IPS-NIHi11 (cell line): ENCODE results near the gene RAD51B.
A peak's percentile ranks its signal among the peaks of the same experiment; 100 is the strongest.
"Not testable (repeated sequence)": the region's sequence is repeated elsewhere in the genome, so short reads cannot be mapped to it uniquely, and the experiment has no call there.

Experiments used
- DNase-seq: peaks from one replicate; pipeline ENCODE4 v3.0.0; 2012; ENCODE audit warnings: mixed read lengths, low spot score

RAD51B gene

GRCh38 chr14:68212361-68212760 lies 392.8 kb downstream of the RAD51B start:
- no peak for DNase-seq

- no peak for DNase-seq
These were observed 394.9 kb downstream of the RAD51B start for GRCh38 chr14:68214431-68214830.

GRCh38 chr14:68215629-68216028 lies 396.1 kb downstream of the RAD51B start:
- DNase-seq: no peak

- no peak for DNase-seq
These were observed 396.5 kb downstream of the RAD51B start for GRCh38 chr14:68216079-68216478.

GRCh38 chr14:68216957-68217356 lies 397.4 kb downstream of the RAD51B start:
- DNase-seq: no peak

- no peak for DNase-seq
These were observed 398.3 kb downstream of the RAD51B start for GRCh38 chr14:68217791-68218340.

- no peak for DNase-seq
These were observed 399.8 kb downstream of the RAD51B start for GRCh38 chr14:68219407-68219806.

GRCh38 chr14:68221046-68221445 lies 401.5 kb downstream of the RAD51B start:
- DNase-seq: not testable (repeated sequence)

GRCh38 chr14:68222154-68222553 lies 402.6 kb downstream of the RAD51B start:
- DNase-seq: no peak

GRCh38 chr14:68222726-68223125 lies 403.1 kb downstream of the RAD51B start:
- DNase-seq: no peak

GRCh38 chr14:68223631-68224030 lies 404.1 kb downstream of the RAD51B start:
- DNase-seq: no peak

- no peak for DNase-seq
These were observed 405.7 kb downstream of the RAD51B start for GRCh38 chr14:68225321-68225720.

- no peak for DNase-seq
These were observed 406.9 kb downstream of the RAD51B start for GRCh38 chr14:68226523-68226922.

- no peak for DNase-seq
These were observed 409.1 kb downstream of the RAD51B start for GRCh38 chr14:68228656-68229055.

- no peak for DNase-seq
These were observed 410.0 kb downstream of the RAD51B start for GRCh38 chr14:68229423-68230100.

- DNase-seq: no peak
These were observed 410.8 kb downstream of the RAD51B start for GRCh38 chr14:68230202-68230949.

GRCh38 chr14:68230950-68231717 lies 411.6 kb downstream of the RAD51B start:
- no peak for DNase-seq

- no peak for DNase-seq
These were observed 412.3 kb downstream of the RAD51B start for GRCh38 chr14:68231898-68232297.

- peak; percentile 27 for DNase-seq
These were observed 412.9 kb downstream of the RAD51B start for GRCh38 chr14:68232300-68233055.

GRCh38 chr14:68233101-68233784 lies 413.7 kb downstream of the RAD51B start:
- DNase-seq: no peak
